Activated CD8-positive, alpha-beta memory T cell treated with anti-CD3 and anti-CD28 coated beads for 48 hours (primary cell): ENCODE results near the gene CRB1.

ENCODE experiments used
- DNase-seq, 3 experiments: peaks; one replicate each; pipeline ENCODE4 v3.0.0-alpha.2; 2020; ENCODE audit warnings: low read depth in 2 of 3, low spot score in 2 of 3

The CRB1 gene

DNA sequence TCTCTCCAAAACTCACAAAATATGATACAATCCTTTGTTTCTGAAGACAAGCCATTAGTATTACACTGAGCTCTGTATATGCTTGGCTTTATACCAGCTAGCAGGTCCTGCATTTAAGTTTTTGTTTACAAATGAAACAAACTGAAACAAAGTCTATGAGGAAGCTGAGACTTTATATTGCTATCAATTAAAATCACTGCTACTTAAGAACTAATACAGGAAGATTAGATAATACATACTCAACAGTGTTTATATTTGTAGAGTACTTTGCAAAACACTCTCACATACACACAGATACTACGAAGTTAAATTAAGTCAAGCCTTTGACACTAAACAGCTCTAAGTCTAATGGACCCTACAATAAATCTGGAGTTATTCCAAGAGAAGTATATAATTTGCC lies 247.4 kb downstream of the CRB1 start:
- no peak for DNase-seq

GRCh38 chr1:197519741-197520334 lies 251.8 kb downstream of the CRB1 start:
- DNase-seq = no peak

GRCh38 chr1:197521118-197521739 lies 253.2 kb downstream of the CRB1 start:
- DNase-seq = no peak

- DNase-seq = no peak
Measured at GRCh38 chr1:197526736-197527371, 258.8 kb downstream of the CRB1 start.
